ENCODE measurements around the gene LY6G5C. TPM values are rescaled to one million over a fixed set of nuclear protein-coding genes. Genes with fewer than 3 reads are reported as not detected.

Gene LY6G5C
- total and polyA plus RNA-seq, 9 of the 15 experiments (the other 6 are each of a cell fraction or from before 2014, with no cell fraction given), result 0.10 to 0.67 (median 0.46) TPM; not detected in 4

DNA sequence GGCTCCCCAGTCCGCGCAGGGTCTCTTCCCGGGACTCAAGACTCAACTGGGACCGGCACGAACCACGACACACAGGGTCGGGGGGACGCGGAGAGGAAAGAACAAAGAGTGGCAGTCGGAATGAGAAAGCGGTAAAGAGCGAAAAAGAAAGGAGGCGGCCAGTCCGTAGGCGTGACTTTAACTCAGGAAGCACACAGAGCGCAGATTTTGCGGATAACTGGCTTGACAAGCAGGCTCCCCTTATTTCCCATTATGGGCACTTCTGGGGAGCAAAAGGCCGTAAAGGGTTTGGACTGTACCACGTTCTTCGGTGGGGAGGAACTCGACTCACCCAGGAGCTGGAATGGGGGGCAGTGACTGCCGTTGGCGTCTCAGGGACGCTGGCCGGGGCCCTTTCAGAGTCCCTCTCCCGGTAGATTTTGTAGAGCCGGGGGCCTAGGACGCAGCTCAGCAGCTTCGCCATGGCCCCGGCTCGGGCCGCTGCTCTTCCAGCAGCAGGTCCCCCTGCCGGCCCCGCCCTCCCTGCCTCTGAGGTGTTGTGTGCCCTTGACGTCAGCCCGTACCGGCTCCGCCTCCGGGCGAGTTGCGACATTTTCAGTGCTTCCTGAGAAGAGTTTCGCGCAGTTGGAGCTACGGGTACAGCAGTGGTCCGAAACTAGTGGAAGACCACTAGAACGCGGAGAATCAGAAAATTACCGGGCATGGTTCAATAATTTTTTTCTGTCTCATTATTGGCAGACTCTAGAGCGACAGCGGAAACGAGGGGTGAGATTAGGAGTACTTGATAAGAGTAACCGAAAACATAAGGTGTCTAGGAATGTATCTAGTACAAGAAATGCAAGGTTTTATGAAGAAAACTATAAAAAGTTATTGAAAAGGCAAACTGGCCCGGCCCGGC is 22.2 kb upstream of the LY6G5C start, which contains the start of gene ABHD16A (continued):
- TF ChIP-seq, protein P1, sequence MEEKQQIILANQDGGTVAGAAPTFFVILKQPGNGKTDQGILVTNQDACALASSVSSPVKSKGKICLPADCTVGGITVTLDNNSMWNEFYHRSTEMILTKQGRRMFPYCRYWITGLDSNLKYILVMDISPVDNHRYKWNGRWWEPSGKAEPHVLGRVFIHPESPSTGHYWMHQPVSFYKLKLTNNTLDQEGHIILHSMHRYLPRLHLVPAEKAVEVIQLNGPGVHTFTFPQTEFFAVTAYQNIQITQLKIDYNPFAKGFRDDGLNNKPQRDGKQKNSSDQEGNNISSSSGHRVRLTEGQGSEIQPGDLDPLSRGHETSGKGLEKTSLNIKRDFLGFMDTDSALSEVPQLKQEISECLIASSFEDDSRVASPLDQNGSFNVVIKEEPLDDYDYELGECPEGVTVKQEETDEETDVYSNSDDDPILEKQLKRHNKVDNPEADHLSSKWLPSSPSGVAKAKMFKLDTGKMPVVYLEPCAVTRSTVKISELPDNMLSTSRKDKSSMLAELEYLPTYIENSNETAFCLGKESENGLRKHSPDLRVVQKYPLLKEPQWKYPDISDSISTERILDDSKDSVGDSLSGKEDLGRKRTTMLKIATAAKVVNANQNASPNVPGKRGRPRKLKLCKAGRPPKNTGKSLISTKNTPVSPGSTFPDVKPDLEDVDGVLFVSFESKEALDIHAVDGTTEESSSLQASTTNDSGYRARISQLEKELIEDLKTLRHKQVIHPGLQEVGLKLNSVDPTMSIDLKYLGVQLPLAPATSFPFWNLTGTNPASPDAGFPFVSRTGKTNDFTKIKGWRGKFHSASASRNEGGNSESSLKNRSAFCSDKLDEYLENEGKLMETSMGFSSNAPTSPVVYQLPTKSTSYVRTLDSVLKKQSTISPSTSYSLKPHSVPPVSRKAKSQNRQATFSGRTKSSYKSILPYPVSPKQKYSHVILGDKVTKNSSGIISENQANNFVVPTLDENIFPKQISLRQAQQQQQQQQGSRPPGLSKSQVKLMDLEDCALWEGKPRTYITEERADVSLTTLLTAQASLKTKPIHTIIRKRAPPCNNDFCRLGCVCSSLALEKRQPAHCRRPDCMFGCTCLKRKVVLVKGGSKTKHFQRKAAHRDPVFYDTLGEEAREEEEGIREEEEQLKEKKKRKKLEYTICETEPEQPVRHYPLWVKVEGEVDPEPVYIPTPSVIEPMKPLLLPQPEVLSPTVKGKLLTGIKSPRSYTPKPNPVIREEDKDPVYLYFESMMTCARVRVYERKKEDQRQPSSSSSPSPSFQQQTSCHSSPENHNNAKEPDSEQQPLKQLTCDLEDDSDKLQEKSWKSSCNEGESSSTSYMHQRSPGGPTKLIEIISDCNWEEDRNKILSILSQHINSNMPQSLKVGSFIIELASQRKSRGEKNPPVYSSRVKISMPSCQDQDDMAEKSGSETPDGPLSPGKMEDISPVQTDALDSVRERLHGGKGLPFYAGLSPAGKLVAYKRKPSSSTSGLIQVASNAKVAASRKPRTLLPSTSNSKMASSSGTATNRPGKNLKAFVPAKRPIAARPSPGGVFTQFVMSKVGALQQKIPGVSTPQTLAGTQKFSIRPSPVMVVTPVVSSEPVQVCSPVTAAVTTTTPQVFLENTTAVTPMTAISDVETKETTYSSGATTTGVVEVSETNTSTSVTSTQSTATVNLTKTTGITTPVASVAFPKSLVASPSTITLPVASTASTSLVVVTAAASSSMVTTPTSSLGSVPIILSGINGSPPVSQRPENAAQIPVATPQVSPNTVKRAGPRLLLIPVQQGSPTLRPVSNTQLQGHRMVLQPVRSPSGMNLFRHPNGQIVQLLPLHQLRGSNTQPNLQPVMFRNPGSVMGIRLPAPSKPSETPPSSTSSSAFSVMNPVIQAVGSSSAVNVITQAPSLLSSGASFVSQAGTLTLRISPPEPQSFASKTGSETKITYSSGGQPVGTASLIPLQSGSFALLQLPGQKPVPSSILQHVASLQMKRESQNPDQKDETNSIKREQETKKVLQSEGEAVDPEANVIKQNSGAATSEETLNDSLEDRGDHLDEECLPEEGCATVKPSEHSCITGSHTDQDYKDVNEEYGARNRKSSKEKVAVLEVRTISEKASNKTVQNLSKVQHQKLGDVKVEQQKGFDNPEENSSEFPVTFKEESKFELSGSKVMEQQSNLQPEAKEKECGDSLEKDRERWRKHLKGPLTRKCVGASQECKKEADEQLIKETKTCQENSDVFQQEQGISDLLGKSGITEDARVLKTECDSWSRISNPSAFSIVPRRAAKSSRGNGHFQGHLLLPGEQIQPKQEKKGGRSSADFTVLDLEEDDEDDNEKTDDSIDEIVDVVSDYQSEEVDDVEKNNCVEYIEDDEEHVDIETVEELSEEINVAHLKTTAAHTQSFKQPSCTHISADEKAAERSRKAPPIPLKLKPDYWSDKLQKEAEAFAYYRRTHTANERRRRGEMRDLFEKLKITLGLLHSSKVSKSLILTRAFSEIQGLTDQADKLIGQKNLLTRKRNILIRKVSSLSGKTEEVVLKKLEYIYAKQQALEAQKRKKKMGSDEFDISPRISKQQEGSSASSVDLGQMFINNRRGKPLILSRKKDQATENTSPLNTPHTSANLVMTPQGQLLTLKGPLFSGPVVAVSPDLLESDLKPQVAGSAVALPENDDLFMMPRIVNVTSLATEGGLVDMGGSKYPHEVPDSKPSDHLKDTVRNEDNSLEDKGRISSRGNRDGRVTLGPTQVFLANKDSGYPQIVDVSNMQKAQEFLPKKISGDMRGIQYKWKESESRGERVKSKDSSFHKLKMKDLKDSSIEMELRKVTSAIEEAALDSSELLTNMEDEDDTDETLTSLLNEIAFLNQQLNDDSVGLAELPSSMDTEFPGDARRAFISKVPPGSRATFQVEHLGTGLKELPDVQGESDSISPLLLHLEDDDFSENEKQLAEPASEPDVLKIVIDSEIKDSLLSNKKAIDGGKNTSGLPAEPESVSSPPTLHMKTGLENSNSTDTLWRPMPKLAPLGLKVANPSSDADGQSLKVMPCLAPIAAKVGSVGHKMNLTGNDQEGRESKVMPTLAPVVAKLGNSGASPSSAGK (IDR thresholded peaks at IDR 0.05), result no peak; the same call in 1 of the 2 replicates
- peak; percentile 100 for TF ChIP-seq ATF7 (IDR thresholded peaks at IDR 0.05)
- TF ChIP-seq COPS2 (conservative IDR thresholded peaks at IDR 0.05), result no peak
- 0 out of 2 replicates have a peak, but pooled peaks have one; percentile 3 for TF ChIP-seq ZNF586 (CRISPR knock-in tag; conservative IDR thresholded peaks at IDR 0.05)
- peak; percentile 78 for TF ChIP-seq ZNF263 (CRISPR knock-in tag; IDR thresholded peaks at IDR 0.05; ENCODE audit: borderline replicate concordance)
- TF ChIP-seq SNRNP70 (optimal IDR thresholded peaks at IDR 0.05; ENCODE audit: low read depth, low read length), result no peak
- peak; percentile 62 for TF ChIP-seq ZC3H11A (IDR thresholded peaks at IDR 0.05; ENCODE audit: low read depth, low read length)
- TF ChIP-seq HDGF (IDR thresholded peaks at IDR 0.05), result no peak
- TF ChIP-seq, protein P2, sequence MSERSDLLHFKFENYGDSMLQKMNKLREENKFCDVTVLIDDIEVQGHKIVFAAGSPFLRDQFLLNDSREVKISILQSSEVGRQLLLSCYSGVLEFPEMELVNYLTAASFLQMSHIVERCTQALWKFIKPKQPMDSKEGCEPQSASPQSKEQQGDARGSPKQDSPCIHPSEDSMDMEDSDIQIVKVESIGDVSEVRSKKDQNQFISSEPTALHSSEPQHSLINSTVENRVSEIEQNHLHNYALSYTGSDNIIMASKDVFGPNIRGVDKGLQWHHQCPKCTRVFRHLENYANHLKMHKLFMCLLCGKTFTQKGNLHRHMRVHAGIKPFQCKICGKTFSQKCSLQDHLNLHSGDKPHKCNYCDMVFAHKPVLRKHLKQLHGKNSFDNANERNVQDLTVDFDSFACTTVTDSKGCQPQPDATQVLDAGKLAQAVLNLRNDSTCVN (CRISPR knock-in tag; IDR thresholded peaks at IDR 0.05), result 0 out of 2 replicates have a peak, but pooled peaks have one; percentile 16
- TF ChIP-seq, protein P3, sequence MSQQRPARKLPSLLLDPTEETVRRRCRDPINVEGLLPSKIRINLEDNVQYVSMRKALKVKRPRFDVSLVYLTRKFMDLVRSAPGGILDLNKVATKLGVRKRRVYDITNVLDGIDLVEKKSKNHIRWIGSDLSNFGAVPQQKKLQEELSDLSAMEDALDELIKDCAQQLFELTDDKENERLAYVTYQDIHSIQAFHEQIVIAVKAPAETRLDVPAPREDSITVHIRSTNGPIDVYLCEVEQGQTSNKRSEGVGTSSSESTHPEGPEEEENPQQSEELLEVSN (IDR thresholded peaks at IDR 0.05; ENCODE audit: borderline replicate concordance in 1 of 2, extremely low read depth in 1 of 2, insufficient read depth in 1 of 2, insufficient read length in 1 of 2, low read depth in 1 of 2, low read length in 1 of 2, poor library complexity in 1 of 2, severe bottlenecking in 1 of 2), result peak; percentile 21 to 46
